GM18868 (cell line): ENCODE results near the gene COL6A3.

Source experiments
- ATAC-seq: cut with Tn5 transposase; IDR thresholded peaks from one replicate; pipeline ENCODE4 v1.9.1; 2021; ENCODE audit warnings: mild to moderate bottlenecking, moderate library complexity; ENCODE audit not compliant: unreplicated experiment

The COL6A3 gene

GRCh38 chr2:237351046-237351445 is 62.9 kb downstream of the COL6A3 start:
- no peak for ATAC-seq

DNA sequence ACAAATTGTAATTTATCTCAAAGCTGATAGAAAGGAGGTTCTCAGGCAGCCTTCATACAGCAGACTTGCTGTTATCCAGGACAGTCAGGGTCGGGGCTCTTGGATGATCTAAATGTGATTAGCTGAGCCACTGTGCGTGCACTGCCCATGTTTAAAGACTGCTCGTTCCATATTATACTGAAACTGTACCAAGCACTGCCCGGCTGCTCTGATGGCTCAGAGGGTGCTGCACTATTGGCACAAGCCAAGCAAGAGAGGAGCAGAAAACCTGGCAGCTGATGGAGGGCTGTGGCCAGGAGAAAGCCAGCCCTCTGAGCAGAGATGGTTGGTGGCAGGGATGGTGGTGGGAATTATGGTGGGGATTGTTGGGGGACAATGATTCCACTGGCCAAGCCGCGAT is 63.4 kb downstream of the COL6A3 start:
- ATAC-seq: no peak

- ATAC-seq: no peak
Observed at GRCh38 chr2:237350070-237350469, 63.9 kb downstream of the COL6A3 start.

DNA sequence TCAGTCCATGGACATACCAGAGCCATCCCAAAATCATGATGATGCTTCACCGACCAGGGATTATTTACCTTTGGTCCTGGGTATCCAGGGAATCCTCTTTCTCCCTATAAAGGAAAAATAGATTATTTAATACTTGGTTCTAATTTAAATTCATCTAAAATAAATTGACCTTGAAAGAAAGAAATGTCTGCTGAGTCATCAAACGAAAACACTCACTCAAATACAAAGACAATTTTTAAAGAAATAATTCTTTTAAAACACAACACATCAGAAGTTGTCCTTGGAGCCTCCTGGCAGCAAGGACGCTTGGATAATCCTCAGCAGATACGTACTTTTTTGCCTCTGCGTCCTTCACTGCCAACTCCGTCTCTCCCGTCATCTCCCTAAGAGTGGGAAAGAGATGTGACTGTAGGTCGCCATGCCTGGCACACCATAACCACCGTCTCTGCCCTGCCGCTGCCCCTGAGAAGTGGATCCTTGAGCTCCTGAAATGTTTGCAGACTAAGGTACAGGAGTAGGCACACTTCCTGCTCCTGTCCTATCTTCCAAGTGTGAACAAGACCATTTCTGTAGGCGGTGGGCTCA is 65.6 kb downstream of the COL6A3 start:
- ATAC-seq: no peak

GRCh38 chr2:237345891-237346640 is 67.9 kb downstream of the COL6A3 start:
- ATAC-seq: no peak

DNA sequence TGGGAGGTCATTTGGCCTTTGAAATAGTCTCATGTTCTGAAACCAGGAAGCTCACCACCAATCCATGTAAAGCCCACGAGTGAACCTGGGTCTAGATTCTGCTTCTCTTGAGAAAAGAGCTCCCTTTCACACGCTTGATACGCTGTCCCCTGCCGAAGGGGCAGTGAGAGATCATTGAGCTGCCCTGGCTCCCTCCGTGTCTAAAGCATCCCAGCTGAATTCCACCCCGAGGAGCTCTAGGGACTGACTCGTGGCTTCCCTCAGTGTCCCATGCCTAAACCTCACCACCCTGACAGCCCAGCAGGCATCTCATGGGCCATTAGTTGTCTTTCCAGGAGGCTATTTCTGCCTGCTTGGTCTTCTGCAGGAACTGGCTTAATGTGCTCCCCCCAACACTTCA is 68.6 kb downstream of the COL6A3 start:
- ATAC-seq: no peak

- ATAC-seq: no peak
Observed at GRCh38 chr2:237344942-237345341, 69.0 kb downstream of the COL6A3 start.

- ATAC-seq: no peak
Observed at GRCh38 chr2:237343993-237344392, 70.0 kb downstream of the COL6A3 start.

- ATAC-seq: no peak
Observed at GRCh38 chr2:237341872-237342271, 72.1 kb downstream of the COL6A3 start.

DNA sequence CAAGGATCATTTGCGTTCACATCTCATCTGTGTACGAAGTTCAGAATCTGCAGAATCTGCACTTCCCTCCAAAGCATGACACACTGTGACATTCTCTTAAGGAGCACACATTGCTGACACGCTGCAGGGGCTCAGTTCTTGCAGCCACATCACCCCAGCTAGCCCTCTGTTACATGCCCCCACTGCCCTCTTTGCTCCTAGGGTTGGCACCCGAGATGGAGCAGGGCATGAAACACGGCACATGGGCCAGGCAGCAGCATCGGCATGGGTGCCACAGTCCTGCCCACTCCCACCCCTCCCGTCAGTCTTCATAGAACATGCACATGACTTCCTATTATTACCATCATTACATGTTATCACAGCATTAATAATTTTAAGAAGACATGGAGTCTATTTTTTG is 76.4 kb downstream of the COL6A3 start:
- ATAC-seq: no peak

DNA sequence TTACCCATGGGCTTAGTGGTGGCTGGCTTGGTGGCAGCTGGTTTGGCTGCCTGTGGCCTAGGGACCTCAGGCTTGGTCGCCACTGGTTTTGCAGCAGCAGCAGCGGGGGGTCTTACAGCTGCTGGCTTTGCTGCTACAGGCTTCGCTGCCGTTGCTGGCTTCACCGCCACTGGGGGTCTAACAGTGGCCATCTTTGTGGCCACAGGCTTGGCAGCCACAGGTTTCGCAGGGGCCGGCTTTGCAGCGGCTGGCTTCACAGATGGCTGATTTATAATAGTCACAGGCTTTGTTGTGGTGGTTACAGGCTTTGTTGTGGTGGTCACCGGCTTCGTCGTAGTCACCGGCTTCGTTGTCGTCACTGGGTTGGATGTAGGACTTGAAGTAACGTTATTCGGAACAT is 77.8 kb downstream of the COL6A3 start:
- ATAC-seq: no peak

GRCh38 chr2:237333748-237334147 is 80.2 kb downstream of the COL6A3 start:
- no peak for ATAC-seq

- no peak for ATAC-seq
Observed at GRCh38 chr2:237330541-237330940, 83.4 kb downstream of the COL6A3 start.

GRCh38 chr2:237327175-237327950 is 86.6 kb downstream of the COL6A3 start:
- ATAC-seq: no peak

DNA sequence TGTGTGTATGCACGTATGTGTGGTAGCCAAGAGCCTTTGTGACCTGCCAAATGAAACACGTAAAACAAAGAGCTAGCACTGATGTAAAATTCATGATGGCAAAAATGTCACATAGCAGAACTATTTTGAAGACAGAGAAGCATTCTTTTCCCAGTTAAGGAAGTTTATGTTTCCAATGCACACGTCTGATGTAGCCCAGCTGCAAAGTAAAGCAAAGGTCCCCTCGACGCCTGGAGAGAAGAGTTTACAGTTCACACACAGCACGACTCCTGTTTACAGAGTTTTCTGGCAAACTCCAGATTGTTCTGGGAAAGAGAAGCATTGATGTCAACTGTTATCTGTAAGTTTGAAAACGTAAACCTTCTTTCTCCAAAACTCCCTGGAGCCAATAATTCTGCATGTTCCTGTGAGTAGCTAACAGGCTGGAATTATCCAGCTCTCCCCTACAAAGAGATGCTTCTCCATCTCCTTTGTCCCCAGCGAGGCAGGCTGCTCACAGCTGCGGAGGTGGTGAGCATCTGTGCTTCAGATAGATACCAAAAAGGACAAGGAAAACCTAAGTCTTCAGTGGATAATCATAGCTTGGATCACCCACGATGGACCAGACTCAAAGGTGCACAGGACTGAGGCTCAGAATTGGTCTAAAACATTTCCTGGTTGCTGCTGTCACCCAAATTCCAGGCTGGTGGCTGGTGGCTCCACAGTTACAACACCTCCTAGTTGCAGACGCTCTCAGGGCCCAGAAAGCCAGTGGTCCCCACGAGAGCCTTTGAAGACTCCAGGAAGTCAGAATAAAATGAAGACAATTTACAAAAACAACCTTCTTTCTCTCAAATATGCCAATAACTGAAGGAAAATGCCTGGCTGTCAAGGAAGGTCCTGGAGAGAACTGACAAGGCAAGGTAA is 87.4 kb downstream of the COL6A3 start:
- ATAC-seq: no peak

- no peak for ATAC-seq
Observed at GRCh38 chr2:237324837-237325236, 89.1 kb downstream of the COL6A3 start.

DNA sequence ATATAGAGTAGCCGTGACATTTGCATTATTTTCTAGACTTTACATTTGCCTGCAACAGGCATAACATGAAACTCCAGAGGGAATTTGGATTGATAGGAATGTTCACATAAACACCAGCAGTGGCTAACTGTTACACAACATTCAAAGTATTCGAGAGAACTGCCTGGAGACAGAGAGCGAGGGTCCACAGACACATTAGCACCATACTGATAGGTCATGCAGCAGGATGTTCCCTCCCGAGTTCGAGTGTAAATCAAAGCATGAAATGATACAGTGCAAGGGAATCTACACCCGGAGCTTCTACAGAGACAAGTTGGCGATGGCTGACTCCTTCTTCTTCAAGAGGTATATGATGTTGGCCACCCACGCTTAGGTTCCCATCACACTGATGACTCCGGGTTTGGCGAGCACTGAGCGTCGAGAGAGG is 89.5 kb downstream of the COL6A3 start:
- no peak for ATAC-seq

- ATAC-seq: no peak
Observed at GRCh38 chr2:237323656-237324055, 90.3 kb downstream of the COL6A3 start.

DNA sequence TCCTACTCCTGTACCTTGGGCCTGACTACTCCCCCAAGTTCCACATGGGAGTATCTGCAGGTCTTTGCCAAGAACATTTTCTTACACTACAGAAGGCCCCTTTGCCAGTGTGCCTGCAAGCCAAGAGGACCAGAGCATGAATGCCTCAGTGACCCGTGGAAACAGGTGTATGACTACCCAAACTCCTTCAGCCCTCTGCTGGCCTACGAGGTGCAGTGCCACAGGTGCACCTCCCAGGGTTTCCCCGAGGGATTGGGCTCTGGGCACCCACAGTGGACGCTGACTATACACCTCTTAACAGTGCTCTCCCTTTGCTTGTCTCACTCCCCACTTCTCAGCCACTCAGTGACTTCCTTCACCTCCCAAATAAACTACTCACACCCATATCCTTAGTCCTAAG is 91.4 kb downstream of the COL6A3 start:
- no peak for ATAC-seq

GRCh38 chr2:237321746-237322145 is 92.2 kb downstream of the COL6A3 start:
- no peak for ATAC-seq
